Neural progenitor cell (in vitro differentiated cells): Measurements from ENCODE around the gene RAB9A.

ENCODE experiments used
- CTCF ChIP-seq: fragments of 200-600 bp; sonication (generic); IDR thresholded peaks from 2 replicates; pipeline ENCODE4 v1.5.1; 2017; ENCODE audit warnings: antibody characterized with exemption, mild to moderate bottlenecking
- EZH2 ChIP-seq: fragments of 200-600 bp; sonication (generic); IDR thresholded peaks from 2 replicates; pipeline ENCODE4 v1.6.1; 2017; ENCODE audit warnings: antibody characterized with exemption, mild to moderate bottlenecking, moderate library complexity

GRCh38 chrX:13689741-13690211 is 848 bp downstream of the RAB9A start:
- no peak for TF ChIP-seq CTCF
- TF ChIP-seq EZH2, result no peak
